CD14-positive monocyte (primary cell): ENCODE results near the gene WDR19. TPM values are rescaled to one million over a fixed set of nuclear protein-coding genes. Genes with fewer than 3 reads are reported as not detected.
A peak's percentile ranks its signal among the peaks of the same experiment; 100 is the strongest.

Experiments
- DNase-seq, 3 donors: peaks; one replicate each; pipeline ENCODE4 v3.0.0-alpha.2; 2011 to 2022
- H2AFZ ChIP-seq: 2 replicates; pipeline ENCODE4 v1.6.0; 2012; ENCODE audit warnings: mild to moderate bottlenecking, low read depth, low read length, inconsistent platforms; ENCODE audit not compliant: insufficient read depth, poor library complexity, severe bottlenecking
- H3K27ac ChIP-seq, 2 donors: 1 replicate in 1 of 2; 2 replicates in 1 of 2; pipeline ENCODE4 v1.5.1; 2012 to 2013; ENCODE audit warnings: low read length in 2 of 2, control low read depth in 1 of 2, inconsistent platforms in 1 of 2, low read depth in 1 of 2, mild to moderate bottlenecking in 1 of 2
- H3K27me3 ChIP-seq, 2 donors: one replicate each; pipeline versions ENCODE4 v1.6.0 to v1.6.1; 2011 to 2013; ENCODE audit warnings: low read length in 2 of 2; ENCODE audit not compliant: control insufficient read depth in 2 of 2, insufficient read depth in 2 of 2
- H3K36me3 ChIP-seq, 2 donors: replicated peaks in 1 of 2; 1 replicate in 1 of 2; 2 replicates in 1 of 2; pipeline versions ENCODE4 v1.5.1 to v1.6.1; 2012 to 2013; ENCODE audit warnings: low read length in 2 of 2, control low read depth in 1 of 2, inconsistent platforms in 1 of 2, mild to moderate bottlenecking in 1 of 2; ENCODE audit not compliant: insufficient read depth in 2 of 2, control insufficient read depth in 1 of 2
- H3K4me1 ChIP-seq, 2 donors: 1 replicate in 1 of 2; 2 replicates in 1 of 2; pipeline versions ENCODE4 v1.5.1 to v1.6.1; 2012 to 2013; ENCODE audit warnings: low read length in 2 of 2, control low read depth in 1 of 2, inconsistent platforms in 1 of 2, mild to moderate bottlenecking in 1 of 2, moderate library complexity in 1 of 2; ENCODE audit not compliant: insufficient read depth in 2 of 2, control insufficient read depth in 1 of 2
- H3K4me2 ChIP-seq: replicated peaks from 2 replicates; pipeline ENCODE3; 2012; ENCODE audit warnings: low read length, moderate library complexity, mild to moderate bottlenecking; ENCODE audit not compliant: poor library complexity, severe bottlenecking; ENCODE audit errors: extremely low read depth
- H3K4me3 ChIP-seq, 3 experiments: fragments of 200-600 bp in 1 of 3; sonication (generic) in 1 of 3; replicated peaks in 1 of 3; 1 replicate in 2 of 3; 2 replicates in 1 of 3; pipeline ENCODE4 v1.5.1; 2011 to 2013; ENCODE audit warnings: low read length in 3 of 3, mild to moderate bottlenecking in 3 of 3, control low read depth in 2 of 3, low read depth in 2 of 3, inconsistent platforms in 1 of 3, moderate library complexity in 1 of 3
- H3K79me2 ChIP-seq: 2 replicates; pipeline ENCODE4 v1.6.0; 2012; ENCODE audit warnings: mild to moderate bottlenecking, control low read depth, inconsistent platforms, low read length, moderate library complexity; ENCODE audit not compliant: insufficient read depth
- H3K9ac ChIP-seq: 2 replicates; pipeline ENCODE4 v1.6.0; 2017; ENCODE audit warnings: low read length, mild to moderate bottlenecking; ENCODE audit not compliant: insufficient read depth, poor library complexity, severe bottlenecking
- H3K9me3 ChIP-seq, 2 donors: replicated peaks in 1 of 2; 1 replicate in 1 of 2; 2 replicates in 1 of 2; pipeline versions ENCODE4 v1.5.1 to v1.6.1; 2012 to 2013; ENCODE audit warnings: low read length in 2 of 2, control low read depth in 1 of 2; ENCODE audit not compliant: control insufficient read depth in 1 of 2, insufficient read depth in 1 of 2
- H4K20me1 ChIP-seq: 2 replicates; pipeline ENCODE4 v1.6.0; 2012; ENCODE audit warnings: mild to moderate bottlenecking, low read length, control low read depth, moderate library complexity; ENCODE audit not compliant: insufficient read depth
- H3K27ac Mint-ChIP-seq, 7 donors: one replicate each; pipeline ENCODE4 v1.8.0; 2020; ENCODE audit warnings: mild to moderate bottlenecking in 7 of 7, mixed read lengths in 7 of 7, moderate library complexity in 6 of 7, inconsistent platforms in 2 of 7
- H3K27me3 Mint-ChIP-seq, 3 donors: one replicate each; pipeline ENCODE4 v1.8.0; 2021 to 2022; ENCODE audit warnings: low read depth in 3 of 3, mild to moderate bottlenecking in 3 of 3, mixed read lengths in 3 of 3, moderate library complexity in 3 of 3, inconsistent platforms in 1 of 3
- H3K36me3 Mint-ChIP-seq, 2 donors: one replicate each; pipeline ENCODE4 v1.8.0; 2020; ENCODE audit warnings: mixed read lengths in 2 of 2, inconsistent platforms in 1 of 2, mild to moderate bottlenecking in 1 of 2
- H3K4me1 Mint-ChIP-seq: one replicate; pipeline ENCODE4 v1.8.0; 2020; ENCODE audit warnings: mild to moderate bottlenecking, mixed read lengths
- H3K4me3 Mint-ChIP-seq, 2 donors: one replicate each; pipeline ENCODE4 v1.8.0; 2020; ENCODE audit warnings: mild to moderate bottlenecking in 2 of 2, mixed read lengths in 2 of 2, moderate library complexity in 1 of 2
- H3K9me3 Mint-ChIP-seq, 7 donors: one replicate each; pipeline ENCODE4 v1.8.0; 2020 to 2022; ENCODE audit warnings: mixed read lengths in 7 of 7, mild to moderate bottlenecking in 6 of 7, moderate library complexity in 6 of 7, inconsistent platforms in 2 of 7
- WGBS: methylation state at CpG from one replicate; pipeline ENCODE4 v1.1.5; 2013; ENCODE audit warnings: missing lambda C conversion rate; ENCODE audit not compliant: insufficient coverage; 5-methylcytosine and 5-hydroxymethylcytosine counted together
- intact Hi-C, 2 donors: fragments of 100-400 bp; cut with micrococcal nuclease; formaldehyde crosslinking; loops; one replicate each; pipeline versions ENCODE4 v1.15.0 to v1.15.1; 2023
- polyA plus RNA-seq, 3 donors: library from polyadenylated mRNA; depleted of rRNA in 1 of 3; unstranded in 2 of 3; stranded (reverse) in 1 of 3; fragments of 300-500 nt in 2 of 3; fragments of >200 nt in 1 of 3; fragmentation: Illumina TruSeq in 2 of 3; gene quantifications; 1 replicate in 2 of 3; 2 replicates in 1 of 3; pipeline ENCODE4 v1.2.3, GENCODE V29; 2012 to 2021
- TF ChIP-seq, protein P1 (sequence below): fragments of 200-600 bp; IDR thresholded peaks from one replicate; pipeline ENCODE4 v1.8.0; 2022; ENCODE audit warnings: antibody characterized with exemption, mild to moderate bottlenecking

Gene WDR19
- polyA plus RNA-seq, 3 donors: 1.7 to 11.4 (median 2.0) TPM

DNA sequence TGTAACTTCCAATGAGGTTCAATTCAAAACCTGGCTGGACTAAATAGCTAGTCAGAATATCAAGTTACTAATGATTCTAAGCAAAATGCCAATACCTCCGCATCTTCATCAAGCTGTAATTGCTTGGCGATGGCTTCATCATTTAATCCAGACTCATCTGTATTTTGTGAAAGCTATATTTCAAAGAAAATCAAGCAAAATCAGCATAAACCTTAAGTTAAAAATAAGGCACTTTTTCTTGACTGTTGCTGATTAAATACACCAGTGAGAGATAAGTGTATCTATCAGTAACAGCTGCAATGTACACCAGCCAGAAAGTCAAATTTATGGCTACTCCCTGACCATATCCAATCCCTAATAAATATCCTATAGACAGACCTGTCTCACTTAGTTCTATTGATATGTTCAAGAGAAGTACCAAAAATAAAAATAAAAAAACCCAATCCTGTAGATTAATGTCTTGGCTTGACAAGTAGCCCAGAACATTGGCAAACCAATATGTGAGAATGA lies 144.2 kb downstream of the WDR19 start:
- intact Hi-C loops: no loop called here

DNA sequence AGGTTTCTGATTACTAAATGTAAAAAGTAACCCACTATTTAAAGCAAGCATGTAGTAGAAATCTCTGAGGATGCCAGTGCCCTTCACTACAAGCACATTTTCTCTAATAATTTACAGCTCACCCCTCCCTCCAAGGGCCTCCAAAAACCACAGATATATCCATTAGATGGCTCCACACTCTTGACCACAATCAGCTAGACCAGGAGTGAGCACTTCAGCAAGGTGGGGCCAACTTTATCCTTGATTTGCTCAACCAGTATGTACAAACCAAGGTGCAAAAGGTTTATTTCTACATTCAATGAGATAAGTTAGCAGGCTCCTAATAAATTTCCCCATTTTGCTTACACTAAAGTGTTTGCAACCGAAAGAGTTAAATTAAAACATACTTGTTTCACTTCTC lies 148.0 kb downstream of the WDR19 start:
- H3K4me3 ChIP-seq: no peak overlapping the region
- Mint-ChIP-seq H3K36me3 (peaks cover 26 to 36% of the 10 kb centered on the region in 2 donors), H3K4me1 (peaks cover 12% of the 10 kb centered on the region), H3K27me3 (no peaks in the 10 kb centered on the region), H3K27ac (peak overlapping the region in 1 of 7 donors; percentile 64), H3K4me3 (no peak overlapping the region), H3K9me3 (peaks cover 0 to 3% (median 0%) of the 10 kb centered on the region in 7 donors)
- no peak overlapping the region for H3K9ac ChIP-seq
- DNase-seq: no peak
- TF ChIP-seq, protein P1, sequence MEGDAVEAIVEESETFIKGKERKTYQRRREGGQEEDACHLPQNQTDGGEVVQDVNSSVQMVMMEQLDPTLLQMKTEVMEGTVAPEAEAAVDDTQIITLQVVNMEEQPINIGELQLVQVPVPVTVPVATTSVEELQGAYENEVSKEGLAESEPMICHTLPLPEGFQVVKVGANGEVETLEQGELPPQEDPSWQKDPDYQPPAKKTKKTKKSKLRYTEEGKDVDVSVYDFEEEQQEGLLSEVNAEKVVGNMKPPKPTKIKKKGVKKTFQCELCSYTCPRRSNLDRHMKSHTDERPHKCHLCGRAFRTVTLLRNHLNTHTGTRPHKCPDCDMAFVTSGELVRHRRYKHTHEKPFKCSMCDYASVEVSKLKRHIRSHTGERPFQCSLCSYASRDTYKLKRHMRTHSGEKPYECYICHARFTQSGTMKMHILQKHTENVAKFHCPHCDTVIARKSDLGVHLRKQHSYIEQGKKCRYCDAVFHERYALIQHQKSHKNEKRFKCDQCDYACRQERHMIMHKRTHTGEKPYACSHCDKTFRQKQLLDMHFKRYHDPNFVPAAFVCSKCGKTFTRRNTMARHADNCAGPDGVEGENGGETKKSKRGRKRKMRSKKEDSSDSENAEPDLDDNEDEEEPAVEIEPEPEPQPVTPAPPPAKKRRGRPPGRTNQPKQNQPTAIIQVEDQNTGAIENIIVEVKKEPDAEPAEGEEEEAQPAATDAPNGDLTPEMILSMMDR: no peak
- H3K79me2 ChIP-seq: peaks cover 67% of the 10 kb centered on the region
- peaks cover 0 to under 1% of the 10 kb centered on the region in 2 donors for H3K4me1 ChIP-seq
- H2AFZ ChIP-seq: no peak overlapping the region
- H3K27ac ChIP-seq: no peak overlapping the region
- WGBS: 60% methylated on average over 1 of the region's 1 CpG
- H3K36me3 ChIP-seq: peaks cover 20 to 31% of the 10 kb centered on the region in 2 donors
- no peaks in the 10 kb centered on the region for H3K9me3 ChIP-seq
- H3K27me3 ChIP-seq: no peaks in the 10 kb centered on the region
- intact Hi-C loops: no loop called here
- no peak overlapping the region for H3K4me2 ChIP-seq
- no peaks in the 10 kb centered on the region for H4K20me1 ChIP-seq

More for the DNA sequence above, 144.2 kb downstream of the WDR19 start:
- TF ChIP-seq, protein P1: no peak
- Mint-ChIP-seq H3K27ac (no peak overlapping the region), H3K27me3 (no peaks in the 10 kb centered on the region), H3K9me3 (peaks cover 0 to 3% (median 0%) of the 10 kb centered on the region in 7 donors), H3K4me1 (peaks cover 9% of the 10 kb centered on the region), H3K4me3 (no peak overlapping the region), H3K36me3 (peaks cover 48 to 59% of the 10 kb centered on the region in 2 donors)
- WGBS: no CpG with 5 or more reads among the region's 2 CpGs
- Histone ChIP-seq H3K79me2 (peaks cover 34% of the 10 kb centered on the region), H3K4me2 (no peak overlapping the region), H3K27me3 (no peaks in the 10 kb centered on the region), H3K36me3 (peaks cover 44 to 68% of the 10 kb centered on the region in 2 donors), H3K4me1 (no peaks in the 10 kb centered on the region), H3K9me3 (no peaks in the 10 kb centered on the region), H2AFZ (no peak overlapping the region), H3K27ac (no peak overlapping the region), H3K9ac (no peak overlapping the region), H3K4me3 (no peak overlapping the region), H4K20me1 (no peaks in the 10 kb centered on the region)
- DNase-seq: no peak
